ENCODE data around the gene NES.

The NES gene

GRCh38 chr1:156700736-156701531 lies 23.7 kb upstream of the NES start:
- no peaks in the 10 kb centered on the region for H3K9me3 ChIP-seq
- no peak for DNase-seq
- H3K4me3 ChIP-seq = no peak overlapping the region
- TF ChIP-seq CTCF (IDR thresholded peaks at IDR 0.05) = no peak
- H3K36me3 ChIP-seq = peaks cover 0 to 14% (median 0%) of the 10 kb centered on the region in 3 donors
- intact Hi-C loops (cut with DNase I; ENCODE audit: low total_unique reads) = no loop called here
- H3K4me1 ChIP-seq = peaks cover 5 to 23% (median 17%) of the 10 kb centered on the region in 4 donors
- peaks cover 0 to 51% of the 10 kb centered on the region in 2 donors for H3K27me3 ChIP-seq
- H3K27ac ChIP-seq = no peak overlapping the region

GRCh38 chr1:156698995-156699394 lies 21.8 kb upstream of the NES start:
- H3K27me3 ChIP-seq = peaks cover 0 to 57% of the 10 kb centered on the region in 2 donors
- H3K4me3 ChIP-seq = no peak overlapping the region
- no peak overlapping the region for H3K27ac ChIP-seq
- intact Hi-C loops (cut with DNase I; ENCODE audit: low total_unique reads) = no loop called here
- DNase-seq = no peak
- peaks cover 0 to 14% (median 0%) of the 10 kb centered on the region in 3 donors for H3K36me3 ChIP-seq
- TF ChIP-seq CTCF (IDR thresholded peaks at IDR 0.05) = no peak
- H3K9me3 ChIP-seq = no peaks in the 10 kb centered on the region
- H3K4me1 ChIP-seq = peaks cover 0 to 5% (median 0%) of the 10 kb centered on the region in 4 donors

DNA sequence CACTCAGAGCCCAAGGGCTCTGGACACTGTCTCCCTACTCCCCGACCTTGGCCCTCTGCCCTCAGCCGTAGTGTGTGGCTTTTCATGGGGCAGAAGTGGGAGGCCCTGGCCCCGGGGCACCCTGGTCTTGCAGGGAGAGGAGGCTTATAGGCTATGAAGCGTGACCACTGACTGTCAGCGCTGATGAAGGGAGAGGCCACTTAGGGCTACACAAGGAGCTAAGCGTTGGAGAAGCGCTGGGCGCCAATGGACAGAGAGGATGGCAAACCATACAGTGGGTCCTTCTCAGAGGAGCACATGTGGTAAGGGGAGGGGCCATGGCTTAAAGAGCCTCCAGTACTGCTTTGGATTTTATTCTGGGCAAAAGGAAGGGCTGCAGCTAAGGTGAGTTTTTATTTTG lies 20.3 kb upstream of the NES start:
- TF ChIP-seq CTCF (IDR thresholded peaks at IDR 0.05) = no peak
- intact Hi-C loops (cut with DNase I; ENCODE audit: low total_unique reads) = no loop called here
- H3K27ac ChIP-seq = no peak overlapping the region
- peaks cover 3 to 61% of the 10 kb centered on the region in 2 donors for H3K27me3 ChIP-seq
- no peak for DNase-seq
- peaks cover 0 to 14% (median 0%) of the 10 kb centered on the region in 3 donors for H3K36me3 ChIP-seq
- H3K4me1 ChIP-seq = peaks cover 0 to 17% (median 0%) of the 10 kb centered on the region in 4 donors
- H3K9me3 ChIP-seq = no peaks in the 10 kb centered on the region
- no peak overlapping the region for H3K4me3 ChIP-seq

- intact Hi-C loops (cut with DNase I; ENCODE audit: low total_unique reads) = no loop called here
- Histone ChIP-seq H3K9me3 (no peaks in the 10 kb centered on the region), H3K4me1 (peaks cover 0 to 24% (median 0%) of the 10 kb centered on the region in 4 donors), H3K27ac (no peak overlapping the region), H3K27me3 (peaks cover 3 to 69% of the 10 kb centered on the region in 2 donors), H3K36me3 (peaks cover 0 to 14% (median 0%) of the 10 kb centered on the region in 3 donors), H3K4me3 (no peak overlapping the region)
- TF ChIP-seq CTCF (IDR thresholded peaks at IDR 0.05) = no peak
- DNase-seq = no peak
These were observed 19.5 kb upstream of the NES start for GRCh38 chr1:156696755-156697154.

DNA sequence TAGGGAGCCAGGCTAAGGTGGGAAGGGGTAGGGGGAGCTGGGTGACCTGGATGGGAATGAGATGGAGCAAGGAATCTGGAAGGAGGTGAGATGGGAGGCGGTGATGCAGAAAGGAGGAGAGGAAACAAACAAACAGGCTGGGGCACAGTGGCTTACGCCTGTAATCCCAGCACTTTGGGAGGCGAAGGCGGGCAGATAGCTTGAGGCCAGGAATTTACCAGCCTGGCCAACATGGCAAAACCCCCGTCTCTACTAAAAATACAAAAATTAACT lies 17.4 kb upstream of the NES start:
- Histone ChIP-seq H3K9me3 (no peaks in the 10 kb centered on the region), H3K36me3 (peaks cover 0 to 5% (median 0%) of the 10 kb centered on the region in 3 donors), H3K27ac (no peak overlapping the region), H3K4me1 (peaks cover 0 to 39% (median 3%) of the 10 kb centered on the region in 4 donors), H3K27me3 (peaks cover 3 to 71% of the 10 kb centered on the region in 2 donors), H3K4me3 (no peak overlapping the region)
- TF ChIP-seq CTCF (IDR thresholded peaks at IDR 0.05) = no peak
- intact Hi-C loops (cut with DNase I; ENCODE audit: low total_unique reads) = no loop called here
- no peak for DNase-seq
